ENCODE data around the gene WBP1. TPM values are rescaled to one million over a fixed set of nuclear protein-coding genes. Genes with fewer than 3 reads are reported as not detected.
"Not testable (repeated sequence)": the region's sequence is repeated elsewhere in the genome, so short reads cannot be mapped to it uniquely, and the experiment has no call there.

Gene WBP1
- total RNA-seq, 1 donor = 18.5 TPM

- H3K4me1 ChIP-seq (ENCODE audit: insufficient read depth, low read length) = peaks cover 42% of the 10 kb centered on the region
- H3K4me3 ChIP-seq (ENCODE audit: low read length) = peak overlapping the region; percentile 75
- no peaks in the 10 kb centered on the region for H3K27me3 ChIP-seq (ENCODE audit: insufficient read depth, low read length)
- no peaks in the 10 kb centered on the region for H3K9me3 ChIP-seq (ENCODE audit: low read depth, low read length)
Measured at GRCh38 chr2:74458938-74459363, 713 bp downstream of the WBP1 start.

GRCh38 chr2:74459503-74460118 lies 1.4 kb downstream of the WBP1 start:
- peaks cover 44% of the 10 kb centered on the region for H3K4me1 ChIP-seq (ENCODE audit: insufficient read depth, low read length)
- H3K27me3 ChIP-seq (ENCODE audit: insufficient read depth, low read length); H3K9me3 ChIP-seq (ENCODE audit: low read depth, low read length); H3K4me3 ChIP-seq (ENCODE audit: low read length): not testable (repeated sequence)

GRCh38 chr2:74460187-74460586 lies 1.9 kb downstream of the WBP1 start:
- H3K4me1 ChIP-seq (ENCODE audit: insufficient read depth, low read length) = peaks cover 43% of the 10 kb centered on the region
- H3K4me3 ChIP-seq (ENCODE audit: low read length); H3K27me3 ChIP-seq (ENCODE audit: insufficient read depth, low read length); H3K9me3 ChIP-seq (ENCODE audit: low read depth, low read length): not testable (repeated sequence)

GRCh38 chr2:74461187-74462053 lies 3.2 kb downstream of the WBP1 start:
- Histone ChIP-seq H3K4me3 (ENCODE audit: low read length) (no peak overlapping the region), H3K27me3 (ENCODE audit: insufficient read depth, low read length) (no peaks in the 10 kb centered on the region), H3K4me1 (ENCODE audit: insufficient read depth, low read length) (peaks cover 37% of the 10 kb centered on the region), H3K9me3 (ENCODE audit: low read depth, low read length) (no peaks in the 10 kb centered on the region)

GRCh38 chr2:74462054-74462785 lies 4.0 kb downstream of the WBP1 start:
- Histone ChIP-seq H3K4me1 (ENCODE audit: insufficient read depth, low read length) (peaks cover 29% of the 10 kb centered on the region), H3K9me3 (ENCODE audit: low read depth, low read length) (no peaks in the 10 kb centered on the region), H3K27me3 (ENCODE audit: insufficient read depth, low read length) (no peaks in the 10 kb centered on the region), H3K4me3 (ENCODE audit: low read length) (no peak overlapping the region)

GRCh38 chr2:74462786-74463105 lies 4.5 kb downstream of the WBP1 start:
- no peaks in the 10 kb centered on the region for H3K27me3 ChIP-seq (ENCODE audit: insufficient read depth, low read length)
- H3K4me1 ChIP-seq (ENCODE audit: insufficient read depth, low read length) = peaks cover 29% of the 10 kb centered on the region
- no peak overlapping the region for H3K4me3 ChIP-seq (ENCODE audit: low read length)
- no peaks in the 10 kb centered on the region for H3K9me3 ChIP-seq (ENCODE audit: low read depth, low read length)

GRCh38 chr2:74464406-74464805 lies 6.2 kb downstream of the WBP1 start:
- Histone ChIP-seq H3K27me3 (ENCODE audit: insufficient read depth, low read length) (no peaks in the 10 kb centered on the region), H3K4me1 (ENCODE audit: insufficient read depth, low read length) (peaks cover 20% of the 10 kb centered on the region), H3K9me3 (ENCODE audit: low read depth, low read length) (no peaks in the 10 kb centered on the region), H3K4me3 (ENCODE audit: low read length) (peak overlapping the region; percentile 71)

GRCh38 chr2:74470742-74471141 lies 12.5 kb downstream of the WBP1 start:
- H3K4me1 ChIP-seq (ENCODE audit: insufficient read depth, low read length) = peaks cover 29% of the 10 kb centered on the region
- H3K27me3 ChIP-seq (ENCODE audit: insufficient read depth, low read length); H3K9me3 ChIP-seq (ENCODE audit: low read depth, low read length); H3K4me3 ChIP-seq (ENCODE audit: low read length): not testable (repeated sequence)

GRCh38 chr2:74471332-74472065 lies 13.3 kb downstream of the WBP1 start:
- no peaks in the 10 kb centered on the region for H3K27me3 ChIP-seq (ENCODE audit: insufficient read depth, low read length)
- H3K4me3 ChIP-seq (ENCODE audit: low read length) = peak overlapping the region; percentile 73
- H3K4me1 ChIP-seq (ENCODE audit: insufficient read depth, low read length) = peaks cover 23% of the 10 kb centered on the region
- no peaks in the 10 kb centered on the region for H3K9me3 ChIP-seq (ENCODE audit: low read depth, low read length)

- peak within 1 kb of the TSS; percentile 73 for H3K4me3 ChIP-seq (ENCODE audit: low read length)
- peaks cover 31% of the 10 kb centered on the region for H3K4me1 ChIP-seq (ENCODE audit: insufficient read depth, low read length)
- H3K27me3 ChIP-seq (ENCODE audit: insufficient read depth, low read length) = no peaks in the 10 kb centered on the region
- no peaks in the 10 kb centered on the region for H3K9me3 ChIP-seq (ENCODE audit: low read depth, low read length)
Measured at GRCh38 chr2:74472086-74472944, 14.1 kb downstream of the WBP1 start, which contains the start of gene MRPL53. Gene MRPL53 (minus strand): TSS chr2:74472680. CDS start chr2:74472660, 20 bp downstream.

GRCh38 chr2:74472945-74473258 lies 14.7 kb downstream of the WBP1 start:
- no peaks in the 10 kb centered on the region for H3K27me3 ChIP-seq (ENCODE audit: insufficient read depth, low read length)
- no peaks in the 10 kb centered on the region for H3K9me3 ChIP-seq (ENCODE audit: low read depth, low read length)
- H3K4me3 ChIP-seq (ENCODE audit: low read length) = peak overlapping the region; percentile 73
- H3K4me1 ChIP-seq (ENCODE audit: insufficient read depth, low read length) = peaks cover 36% of the 10 kb centered on the region

GRCh38 chr2:74474481-74474880 lies 16.2 kb downstream of the WBP1 start:
- H3K4me1 ChIP-seq (ENCODE audit: insufficient read depth, low read length) = peaks cover 36% of the 10 kb centered on the region
- no peaks in the 10 kb centered on the region for H3K27me3 ChIP-seq (ENCODE audit: insufficient read depth, low read length)
- H3K4me3 ChIP-seq (ENCODE audit: low read length) = no peak overlapping the region
- no peaks in the 10 kb centered on the region for H3K9me3 ChIP-seq (ENCODE audit: low read depth, low read length)

GRCh38 chr2:74474899-74475298 lies 16.7 kb downstream of the WBP1 start:
- Histone ChIP-seq H3K27me3 (ENCODE audit: insufficient read depth, low read length) (no peaks in the 10 kb centered on the region), H3K9me3 (ENCODE audit: low read depth, low read length) (no peaks in the 10 kb centered on the region), H3K4me3 (ENCODE audit: low read length) (no peak overlapping the region), H3K4me1 (ENCODE audit: insufficient read depth, low read length) (peaks cover 36% of the 10 kb centered on the region)

- H3K27me3 ChIP-seq (ENCODE audit: insufficient read depth, low read length) = no peaks in the 10 kb centered on the region
- H3K4me3 ChIP-seq (ENCODE audit: low read length) = no peak overlapping the region
- peaks cover 46% of the 10 kb centered on the region for H3K4me1 ChIP-seq (ENCODE audit: insufficient read depth, low read length)
- no peaks in the 10 kb centered on the region for H3K9me3 ChIP-seq (ENCODE audit: low read depth, low read length)
Measured at GRCh38 chr2:74481431-74481830, 23.2 kb downstream of the WBP1 start.
